GM19463 (cell line): ENCODE data around the gene CDH4.

ENCODE experiments used
- ATAC-seq: cut with Tn5 transposase; IDR thresholded peaks from one replicate; pipeline ENCODE4 v1.9.1; 2021; ENCODE audit warnings: mild to moderate bottlenecking, moderate library complexity; ENCODE audit not compliant: unreplicated experiment

Gene CDH4

DNA sequence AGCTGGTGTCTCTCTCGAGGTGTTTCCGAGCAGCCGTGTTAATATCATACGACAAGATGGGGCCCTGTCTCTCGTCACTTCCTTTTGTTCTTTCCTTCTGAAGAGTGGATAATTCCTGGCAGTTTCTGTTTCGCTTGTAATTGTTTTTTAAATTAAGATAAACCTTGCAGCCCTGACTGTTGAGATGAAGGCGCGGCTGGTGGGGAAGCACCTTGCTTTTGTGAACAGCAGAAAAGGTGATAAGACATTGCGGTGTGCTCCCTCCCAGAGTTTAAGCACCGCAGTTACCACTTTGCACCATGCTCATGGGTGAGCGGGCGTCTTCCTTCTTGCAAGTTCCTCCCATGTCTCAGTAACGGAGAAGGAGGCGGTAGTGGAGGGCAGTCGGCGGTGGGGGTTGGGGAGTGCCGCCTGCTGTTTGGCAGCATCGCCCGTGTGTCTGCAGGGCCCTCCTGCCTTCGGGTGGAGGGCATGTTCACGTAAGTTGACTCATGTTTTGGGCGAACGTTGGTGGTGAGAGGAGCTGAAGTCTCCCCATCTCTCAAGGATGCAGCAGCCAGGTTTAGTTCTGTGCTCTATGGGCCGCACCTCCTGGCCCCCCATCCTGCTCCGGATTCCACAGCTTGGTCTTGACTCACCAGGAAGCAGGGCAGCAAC lies 467.8 kb downstream of the CDH4 start:
- no peak for ATAC-seq

- no peak for ATAC-seq
Observed at GRCh38 chr20:61720348-61720696, 468.3 kb downstream of the CDH4 start.

- ATAC-seq, result no peak
Observed at GRCh38 chr20:61722146-61722678, 470.2 kb downstream of the CDH4 start.

GRCh38 chr20:61723529-61724257 lies 471.6 kb downstream of the CDH4 start:
- ATAC-seq, result no peak

GRCh38 chr20:61724376-61724775 lies 472.3 kb downstream of the CDH4 start:
- ATAC-seq, result no peak

GRCh38 chr20:61725145-61725544 lies 473.1 kb downstream of the CDH4 start:
- no peak for ATAC-seq

DNA sequence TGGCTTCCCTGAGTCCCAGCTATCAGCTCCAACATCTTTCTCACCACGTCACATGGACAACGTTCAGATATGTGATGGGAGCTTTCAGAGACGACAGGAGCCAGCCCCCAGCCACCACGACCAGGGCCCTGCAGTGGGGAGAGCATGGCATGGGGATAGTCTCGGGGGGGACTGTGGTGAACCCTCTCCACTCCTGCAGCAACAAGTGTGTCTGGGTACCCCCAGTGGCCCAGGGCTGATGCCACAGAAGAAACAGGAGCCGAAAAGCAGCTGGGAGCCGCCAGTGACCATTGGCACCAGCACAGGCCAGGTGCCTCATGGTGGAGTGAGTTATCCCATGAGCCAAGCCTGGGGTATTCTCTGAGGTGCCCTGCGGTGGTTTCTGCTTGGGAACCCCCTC lies 473.9 kb downstream of the CDH4 start:
- ATAC-seq, result no peak

GRCh38 chr20:61726979-61727378 lies 474.9 kb downstream of the CDH4 start:
- no peak for ATAC-seq

- ATAC-seq, result no peak
Observed at GRCh38 chr20:61727761-61728160, 475.7 kb downstream of the CDH4 start.

- ATAC-seq, result no peak
Observed at GRCh38 chr20:61728326-61728725, 476.3 kb downstream of the CDH4 start.

DNA sequence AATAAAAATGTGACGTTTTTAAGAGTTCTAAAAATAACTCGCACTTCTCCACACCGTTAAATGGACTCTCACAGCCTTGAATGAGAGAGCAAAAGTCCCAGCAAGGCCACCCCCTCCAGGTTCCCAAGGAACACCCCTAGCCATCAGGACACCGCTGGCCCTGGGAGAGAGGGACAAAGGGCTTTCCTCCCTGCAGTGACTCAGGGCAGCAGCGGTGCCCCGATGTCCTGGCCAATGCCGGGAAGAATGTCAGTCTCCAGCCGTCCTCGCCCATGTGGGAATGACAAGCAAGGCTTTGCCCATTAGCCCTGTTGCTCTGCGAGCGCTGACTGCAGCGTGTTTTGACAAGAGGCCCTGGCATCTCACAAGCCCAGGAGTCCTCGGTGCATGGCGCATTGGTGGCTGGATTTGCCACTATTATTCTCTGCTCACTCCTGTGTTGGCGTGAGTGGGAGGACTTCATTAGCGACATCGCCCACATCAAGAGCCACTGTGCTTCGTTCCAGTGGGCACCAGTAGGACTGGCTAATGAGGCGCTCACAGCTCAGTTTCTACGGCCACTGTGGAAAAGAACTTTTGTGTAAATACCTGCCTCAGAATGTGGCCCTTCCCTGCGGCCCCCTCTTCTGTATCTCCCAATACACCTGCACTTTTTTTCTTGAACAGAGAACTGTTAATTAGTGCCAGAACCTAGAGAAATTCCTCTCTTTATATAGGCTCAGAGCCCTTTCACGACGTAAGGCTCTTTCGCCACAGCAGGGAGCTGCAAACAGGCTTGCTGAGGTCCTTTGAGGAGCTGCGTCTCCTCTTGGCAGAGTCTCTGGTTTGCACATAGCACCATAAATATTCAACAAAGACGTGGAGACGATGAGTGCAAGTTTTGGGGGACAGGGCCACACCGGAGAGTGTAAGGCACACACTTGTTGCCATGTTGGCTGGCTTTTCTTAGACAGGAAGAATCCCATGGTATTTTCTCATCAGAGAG lies 477.0 kb downstream of the CDH4 start:
- no peak for ATAC-seq

- no peak for ATAC-seq
Observed at GRCh38 chr20:61730631-61731362, 478.7 kb downstream of the CDH4 start.

DNA sequence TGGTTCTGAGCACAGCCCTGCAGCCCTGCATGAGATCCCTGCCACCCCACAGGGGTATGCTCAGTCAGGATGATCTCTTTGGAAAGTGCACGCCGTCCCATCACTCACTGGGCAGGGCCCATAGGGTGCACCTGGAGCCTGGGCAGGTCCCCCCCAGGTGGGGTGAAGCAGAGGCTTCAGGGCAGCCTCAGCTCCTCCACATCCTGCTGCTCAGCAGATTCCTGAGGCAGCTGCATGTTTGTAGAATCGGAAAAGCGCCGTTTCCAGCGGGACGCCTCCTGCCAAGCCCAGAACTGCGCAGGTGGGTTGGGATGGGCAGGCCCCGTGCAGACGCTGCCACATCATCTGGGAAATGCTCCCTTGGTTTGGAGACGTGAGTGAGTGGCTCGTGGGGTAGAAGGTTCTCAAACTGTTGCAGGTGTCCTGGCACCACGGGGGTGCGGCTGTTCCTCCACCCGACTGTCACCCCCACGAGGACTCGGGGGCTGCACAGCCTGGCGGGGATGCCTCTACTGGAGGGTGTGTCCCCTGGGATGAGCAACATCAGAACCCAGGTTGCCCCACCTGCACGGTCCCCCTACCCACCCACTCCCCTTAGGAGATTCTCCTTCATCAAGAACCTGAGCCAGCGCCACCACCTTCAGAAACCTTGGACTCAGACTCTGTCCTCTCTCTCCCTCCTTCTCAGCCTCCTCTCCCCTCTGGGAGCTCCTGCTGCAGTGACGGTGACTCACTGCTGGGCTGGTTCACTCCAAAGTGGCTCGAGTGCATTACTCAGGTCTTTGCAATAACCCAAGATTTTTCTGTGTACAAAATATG lies 479.5 kb downstream of the CDH4 start:
- no peak for ATAC-seq

DNA sequence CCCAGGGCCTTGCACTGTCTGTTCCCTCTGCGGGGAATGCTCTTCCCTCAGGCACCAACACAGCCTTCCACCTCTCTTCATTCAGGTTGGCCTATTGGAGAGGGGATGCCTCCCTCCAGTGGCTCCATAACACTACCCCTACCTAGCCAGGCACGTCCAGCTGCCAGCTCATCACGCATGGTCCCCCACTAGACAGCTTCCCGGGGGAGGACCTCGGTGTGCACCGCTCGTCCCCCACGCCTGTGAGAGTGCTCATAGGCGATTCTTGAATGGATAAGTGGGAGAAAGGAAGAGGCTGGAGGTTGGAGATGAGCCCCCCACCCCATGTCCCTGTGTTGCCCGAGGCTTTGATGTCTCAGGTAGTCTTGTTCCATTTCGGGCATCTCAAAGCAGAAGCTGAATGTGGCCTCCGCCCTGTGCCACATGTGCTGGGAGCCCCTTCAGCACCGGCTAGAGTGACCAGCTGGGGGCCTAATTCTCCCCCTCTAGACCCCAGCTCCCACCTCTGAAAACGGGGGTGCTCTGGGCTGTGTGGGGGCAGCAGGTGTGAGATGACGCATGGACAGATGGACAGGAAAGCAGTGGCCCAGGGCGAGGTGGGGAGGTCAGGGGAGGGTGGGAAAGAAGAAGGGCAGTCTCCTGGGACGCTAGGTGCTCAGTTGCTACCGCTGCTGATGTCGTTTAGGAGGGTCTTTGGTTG lies 480.6 kb downstream of the CDH4 start:
- no peak for ATAC-seq

GRCh38 chr20:61733216-61733615 lies 481.2 kb downstream of the CDH4 start:
- no peak for ATAC-seq

DNA sequence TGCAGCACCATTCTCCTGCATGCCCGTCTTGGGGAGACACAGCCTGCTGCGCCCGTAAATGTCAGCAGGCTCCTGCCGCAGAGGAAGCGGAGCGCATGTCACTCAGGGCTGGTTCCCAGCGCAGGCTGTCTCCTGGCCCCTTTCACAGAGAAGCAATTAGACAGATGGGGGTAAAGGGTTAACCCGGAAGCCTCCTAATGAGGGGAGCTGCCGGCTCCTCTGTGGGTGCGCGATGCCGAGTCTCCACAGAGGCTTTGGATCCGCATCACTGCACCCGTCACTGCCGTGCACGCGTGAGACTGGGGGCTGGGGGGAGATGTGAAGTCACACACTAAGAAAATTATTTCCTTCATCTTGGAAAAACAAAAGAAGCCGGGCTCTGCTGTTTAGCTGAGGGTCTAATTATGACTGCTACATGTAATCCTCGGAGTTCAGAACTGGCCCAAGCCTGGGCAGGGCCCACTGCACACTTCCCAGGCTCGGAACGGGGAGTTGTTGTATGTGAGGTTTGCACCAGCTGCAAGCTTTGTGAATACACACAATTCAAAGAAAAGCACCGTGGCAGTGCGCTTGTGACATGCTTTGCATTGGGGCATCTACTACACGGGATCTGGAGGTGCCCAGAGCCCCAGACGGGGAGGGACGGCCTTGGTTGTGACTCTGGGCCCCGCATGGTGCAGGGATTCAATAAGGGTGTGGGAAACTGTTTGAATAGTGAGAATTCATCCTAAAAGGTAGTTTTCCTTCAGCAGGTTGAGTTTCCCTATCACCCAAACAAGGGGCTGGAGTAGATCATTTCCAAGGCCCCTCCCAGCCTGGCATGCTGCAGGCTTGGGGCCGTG lies 482.1 kb downstream of the CDH4 start:
- ATAC-seq, result no peak

DNA sequence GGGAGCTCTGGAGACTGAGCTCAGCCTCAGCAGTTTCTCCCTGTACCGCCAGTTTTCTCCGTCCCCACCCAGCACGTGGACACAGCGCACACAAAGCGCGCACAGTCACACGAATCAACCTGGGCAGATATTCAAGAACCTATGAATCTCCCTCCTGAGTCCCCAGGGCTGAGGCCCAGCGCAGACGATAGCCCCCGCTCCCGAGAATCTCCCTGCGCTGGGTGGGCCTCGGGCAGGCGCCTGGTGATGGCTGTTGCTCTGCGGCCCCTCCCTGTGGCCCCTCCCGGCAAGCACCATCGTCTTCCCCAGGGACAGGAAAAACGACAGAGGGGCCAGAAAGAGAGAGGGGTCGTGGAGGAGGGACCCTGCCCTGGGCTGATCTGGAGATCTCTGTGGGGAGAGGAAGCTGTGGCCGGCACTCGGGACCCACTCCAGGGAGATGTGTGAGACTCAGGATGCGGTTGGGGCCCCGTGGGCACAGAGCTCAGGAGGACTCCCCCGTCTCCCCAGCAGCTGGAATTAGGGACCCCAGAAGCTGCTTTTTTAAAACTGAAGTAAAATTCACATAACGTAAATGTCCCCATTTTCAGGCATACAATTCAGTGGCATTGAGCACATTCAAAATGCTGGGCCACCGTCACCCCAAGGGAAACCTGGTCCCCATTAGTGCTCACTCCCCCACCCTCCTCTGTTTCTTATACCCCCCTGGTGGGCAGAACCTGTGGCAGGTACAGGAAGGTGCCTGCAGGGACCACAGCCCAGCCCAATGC lies 482.9 kb downstream of the CDH4 start:
- ATAC-seq, result no peak

- ATAC-seq, result no peak
Observed at GRCh38 chr20:61735503-61735785, 483.4 kb downstream of the CDH4 start.
